Neuronal stem cell (in vitro differentiated cells): ENCODE data around the gene EIF2S2.
A peak's percentile ranks its signal among the peaks of the same experiment; 100 is the strongest.
"Not testable (repeated sequence)": the region's sequence is repeated elsewhere in the genome, so short reads cannot be mapped to it uniquely, and the experiment has no call there.

Source experiments
- DNase-seq: peaks from one replicate; pipeline ENCODE4 v3.0.0-alpha.2; 2013; ENCODE audit warnings: low spot score
- H2AFZ ChIP-seq: one replicate; pipeline ENCODE4 v1.6.1; 2013; ENCODE audit warnings: mild to moderate bottlenecking, low read length, inconsistent platforms
- H2AK5ac ChIP-seq: 2 replicates; pipeline ENCODE4 v1.6.1; 2013; ENCODE audit warnings: low read depth, mild to moderate bottlenecking, inconsistent platforms, low read length, moderate library complexity, mixed read lengths
- H2BK120ac ChIP-seq: 2 replicates; pipeline ENCODE4 v1.6.1; 2013; ENCODE audit warnings: low read depth, mild to moderate bottlenecking, inconsistent platforms, low read length, moderate library complexity, mixed read lengths
- H2BK12ac ChIP-seq: one replicate; pipeline ENCODE4 v1.6.1; 2013; ENCODE audit warnings: low read length, inconsistent platforms
- H2BK15ac ChIP-seq: 2 replicates; pipeline ENCODE4 v1.6.1; 2013; ENCODE audit warnings: mild to moderate bottlenecking, low read length, inconsistent platforms, mixed read lengths
- H2BK5ac ChIP-seq: one replicate; pipeline ENCODE4 v1.6.1; 2013; ENCODE audit warnings: inconsistent platforms, mild to moderate bottlenecking, low read length, moderate library complexity
- H3K14ac ChIP-seq: one replicate; pipeline ENCODE4 v1.6.1; 2013; ENCODE audit warnings: low read length, inconsistent platforms
- H3K18ac ChIP-seq: 2 replicates; pipeline ENCODE4 v1.6.1; 2013; ENCODE audit warnings: low read length, inconsistent platforms
- H3K23ac ChIP-seq: 2 replicates; pipeline ENCODE4 v1.6.1; 2013; ENCODE audit warnings: low read depth, mild to moderate bottlenecking, mixed read lengths, low read length, inconsistent platforms; ENCODE audit not compliant: poor library complexity
- H3K27ac ChIP-seq: replicated peaks from 3 replicates; pipeline ENCODE4 v1.5.1; 2013; ENCODE audit warnings: low read length, inconsistent platforms
- H3K27me3 ChIP-seq, 3 experiments: 2 replicates each; pipeline ENCODE4 v1.6.1; 2013; ENCODE audit warnings: low read length in 3 of 3, mild to moderate bottlenecking in 2 of 3, inconsistent platforms in 1 of 3, low read depth in 1 of 3, mixed read lengths in 1 of 3, moderate library complexity in 1 of 3; ENCODE audit not compliant: control insufficient read depth in 3 of 3, insufficient read depth in 3 of 3
- H3K36me3 ChIP-seq, 2 donors: replicated peaks in 1 of 2; 2 replicates each; pipeline ENCODE4 v1.6.1; 2013; ENCODE audit warnings: low read length in 2 of 2; ENCODE audit not compliant: control insufficient read depth in 2 of 2, insufficient read depth in 2 of 2
- H3K4ac ChIP-seq: 2 replicates; pipeline ENCODE4 v1.6.1; 2013; ENCODE audit warnings: inconsistent platforms, mild to moderate bottlenecking, low read length, moderate library complexity
- H3K4me1 ChIP-seq, 2 donors: 1 replicate in 1 of 2; 2 replicates in 1 of 2; pipeline ENCODE4 v1.6.1; 2013; ENCODE audit warnings: low read length in 2 of 2, low read depth in 1 of 2; ENCODE audit not compliant: control insufficient read depth in 2 of 2, insufficient read depth in 1 of 2
- H3K4me2 ChIP-seq: one replicate; pipeline ENCODE4 v1.6.1; 2013; ENCODE audit warnings: mild to moderate bottlenecking, low read length, inconsistent platforms; ENCODE audit not compliant: insufficient read depth, poor library complexity, severe bottlenecking
- H3K4me3 ChIP-seq, 2 donors: 2 replicates each; pipeline ENCODE4 v1.5.1; 2013; ENCODE audit warnings: low read length in 2 of 2, mild to moderate bottlenecking in 2 of 2, inconsistent platforms in 1 of 2, moderate library complexity in 1 of 2
- H3K79me1 ChIP-seq: one replicate; pipeline ENCODE4 v1.6.1; 2013; ENCODE audit warnings: low read depth, mild to moderate bottlenecking, inconsistent platforms, low read length, moderate library complexity
- H3K9ac ChIP-seq: one replicate; pipeline ENCODE4 v1.6.1; 2013; ENCODE audit warnings: mild to moderate bottlenecking, low read depth, low read length, inconsistent platforms; ENCODE audit not compliant: poor library complexity
- H3K9me3 ChIP-seq, 2 donors: replicated peaks in 1 of 2; 2 replicates each; pipeline versions ENCODE3 to v1.6.1; 2013; ENCODE audit warnings: low read length in 2 of 2, mild to moderate bottlenecking in 2 of 2, inconsistent platforms in 1 of 2, low read depth in 1 of 2, mixed read lengths in 1 of 2, moderate library complexity in 1 of 2; ENCODE audit not compliant: control insufficient read depth in 2 of 2, insufficient read depth in 1 of 2
- H4K8ac ChIP-seq: one replicate; pipeline ENCODE4 v1.6.1; 2013; ENCODE audit warnings: low read depth, mild to moderate bottlenecking, inconsistent platforms, low read length, moderate library complexity
- H4K91ac ChIP-seq: one replicate; pipeline ENCODE4 v1.6.1; 2013; ENCODE audit warnings: low read length, low read depth, mild to moderate bottlenecking, inconsistent platforms; ENCODE audit not compliant: poor library complexity
- WGBS, 2 donors: extraction: QIAGEN DNeasy Blood & Tissue Kit; methylation state at CpG; one replicate each; pipeline ENCODE4 v1.1.7; 2013; ENCODE audit warnings: missing lambda C conversion rate in 2 of 2, mixed read lengths in 1 of 2; ENCODE audit not compliant: insufficient read length in 2 of 2, insufficient replicate concordance in 1 of 2; ENCODE audit errors: extremely low coverage in 2 of 2; 5-methylcytosine and 5-hydroxymethylcytosine counted together

Gene EIF2S2

DNA sequence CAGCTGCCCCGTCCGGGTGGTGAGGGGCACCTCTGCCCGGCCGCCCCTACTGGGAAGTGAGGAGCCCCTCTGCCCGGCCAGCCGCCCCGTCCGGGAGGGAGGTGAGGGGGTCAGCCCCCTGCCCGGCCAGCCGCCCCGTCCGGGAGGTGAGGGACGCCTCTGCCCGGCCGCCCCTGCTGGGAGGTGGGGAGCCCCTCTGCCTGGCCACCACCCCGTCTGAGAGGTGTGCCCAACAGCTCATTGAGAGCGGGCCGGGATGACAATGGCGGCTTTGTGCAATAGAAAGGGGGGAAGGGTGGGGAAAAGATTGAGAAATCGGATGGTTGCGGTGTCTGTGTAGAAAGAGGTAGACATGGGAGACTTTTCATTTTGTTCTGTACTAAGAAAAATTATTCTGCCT is 20.9 kb upstream of the EIF2S2 start:
- not testable (repeated sequence) for H3K9me3 ChIP-seq, H2BK12ac ChIP-seq, H3K27me3 ChIP-seq, H3K36me3 ChIP-seq, H3K4me3 ChIP-seq, H2BK5ac ChIP-seq, H4K91ac ChIP-seq, H3K4ac ChIP-seq, H3K18ac ChIP-seq, H2BK120ac ChIP-seq, H3K14ac ChIP-seq, H2AFZ ChIP-seq, H2BK15ac ChIP-seq, H3K23ac ChIP-seq, H3K27ac ChIP-seq, H3K79me1 ChIP-seq, H2AK5ac ChIP-seq, H3K4me2 ChIP-seq, DNase-seq, H3K4me1 ChIP-seq, H4K8ac ChIP-seq, H3K9ac ChIP-seq
- no CpG with 5 or more reads among the region's 21 CpGs for WGBS, 2 donors

GRCh38 chr20:34132491-34132890 is 20.4 kb upstream of the EIF2S2 start:
- H2BK5ac ChIP-seq, H4K8ac ChIP-seq, H2BK12ac ChIP-seq, H3K4me3 ChIP-seq, H2AK5ac ChIP-seq, H3K18ac ChIP-seq, H4K91ac ChIP-seq, H3K27me3 ChIP-seq, H3K36me3 ChIP-seq, H2BK120ac ChIP-seq, H3K27ac ChIP-seq, H3K9me3 ChIP-seq, DNase-seq, H3K14ac ChIP-seq, H3K9ac ChIP-seq, H3K23ac ChIP-seq, H2BK15ac ChIP-seq, H2AFZ ChIP-seq, H3K4me1 ChIP-seq, H3K79me1 ChIP-seq, H3K4me2 ChIP-seq, H3K4ac ChIP-seq: not testable (repeated sequence)
- no CpG with 5 or more reads among the region's 26 CpGs for WGBS, 2 donors

GRCh38 chr20:34131491-34131890 is 19.4 kb upstream of the EIF2S2 start:
- Histone ChIP-seq H2AK5ac (no peak overlapping the region), H3K79me1 (no peaks in the 10 kb centered on the region), H3K4me1 (no peaks in the 10 kb centered on the region), H2BK5ac (no peak overlapping the region), H2BK15ac (no peak overlapping the region), H3K4ac (no peak overlapping the region), H4K91ac (no peak overlapping the region), H3K9ac (no peak overlapping the region), H3K4me3 (no peak overlapping the region), H3K4me2 (no peak overlapping the region), H3K27ac (no peak overlapping the region), H3K27me3 (no peaks in the 10 kb centered on the region), H2BK12ac (no peak overlapping the region), H2AFZ (no peak overlapping the region), H3K36me3 (no peaks in the 10 kb centered on the region), H3K18ac (no peak overlapping the region), H4K8ac (no peak overlapping the region), H2BK120ac (no peak overlapping the region), H3K14ac (no peak overlapping the region), H3K9me3 (no peaks in the 10 kb centered on the region), H3K23ac (no peak overlapping the region)
- no peak for DNase-seq
- WGBS, 2 donors: no CpG with 5 or more reads among the region's 4 CpGs

- Histone ChIP-seq H4K8ac (no peak overlapping the region), H3K27ac (no peak overlapping the region), H3K79me1 (no peaks in the 10 kb centered on the region), H3K4me1 (no peaks in the 10 kb centered on the region), H3K23ac (no peak overlapping the region), H2BK120ac (no peak overlapping the region), H4K91ac (no peak overlapping the region), H2AFZ (peak overlapping the region; percentile 82), H3K36me3 (no peaks in the 10 kb centered on the region), H3K27me3 (no peaks in the 10 kb centered on the region), H2AK5ac (no peak overlapping the region), H2BK15ac (no peak overlapping the region), H2BK5ac (no peak overlapping the region), H3K4me2 (peak overlapping the region; percentile 40), H3K9me3 (no peaks in the 10 kb centered on the region), H3K9ac (no peak overlapping the region), H3K4me3 (no peak overlapping the region), H3K14ac (no peak overlapping the region), H2BK12ac (no peak overlapping the region), H3K18ac (no peak overlapping the region), H3K4ac (no peak overlapping the region)
- no CpG with 5 or more reads among the region's 10 CpGs for WGBS, 2 donors
- DNase-seq: peak; percentile 75
Measured at GRCh38 chr20:34129518-34130162, 17.6 kb upstream of the EIF2S2 start.
